ENCODE data around the gene DENND4B. TPM values are rescaled to one million over a fixed set of nuclear protein-coding genes. Genes with fewer than 3 reads are reported as not detected.
A peak's percentile ranks its signal among the peaks of the same experiment; 100 is the strongest.

DENND4B gene
- total and polyA plus RNA-seq, 7 donors = 23.1 to 75.4 (median 47.1) TPM

GRCh38 chr1:153953859-153954365, 7.4 kb upstream of the DENND4B start:
- peaks cover 13 to 60% of the 10 kb centered on the region in 2 donors for H3K36me3 ChIP-seq (ENCODE audit: insufficient read depth in 1 of 2, low read depth in 1 of 2)
- intact Hi-C loops (cut with DNase I) = no loop called here
- ATAC-seq (no peak), DNase-seq (no peak)
- H3K4me3 ChIP-seq = no peak overlapping the region
- 60 to 79% (median 63%) methylated on average over 4 of the region's 4 CpGs for WGBS, 3 donors
- no peak for TF ChIP-seq CTCF (IDR thresholded peaks at IDR 0.05)
- H3K4me1 ChIP-seq = peaks cover 16% of the 10 kb centered on the region
- H3K9me3 ChIP-seq = no peaks in the 10 kb centered on the region
- H3K27ac ChIP-seq = no peak overlapping the region
- H3K27me3 ChIP-seq (ENCODE audit: insufficient read depth in 3 of 3, low read length in 2 of 3) = no peaks in the 10 kb centered on the region

GRCh38 chr1:153951801-153952200, 5.3 kb upstream of the DENND4B start:
- no peaks in the 10 kb centered on the region for H3K27me3 ChIP-seq (ENCODE audit: insufficient read depth in 3 of 3, low read length in 2 of 3)
- intact Hi-C loops (cut with DNase I) = no loop called here
- 77 to 91% (median 89%) methylated on average over 2 of the region's 2 CpGs for WGBS, 3 donors
- H3K27ac ChIP-seq = no peak overlapping the region
- peaks cover 13 to 78% of the 10 kb centered on the region in 2 donors for H3K36me3 ChIP-seq (ENCODE audit: insufficient read depth in 1 of 2, low read depth in 1 of 2)
- H3K4me1 ChIP-seq = peaks cover 13% of the 10 kb centered on the region
- TF ChIP-seq CTCF (IDR thresholded peaks at IDR 0.05) = no peak
- ATAC-seq = no peak
- no peak for DNase-seq
- H3K9me3 ChIP-seq = no peaks in the 10 kb centered on the region
- no peak overlapping the region for H3K4me3 ChIP-seq

- H3K27ac ChIP-seq = no peak overlapping the region
- ATAC-seq (no peak), DNase-seq (no peak)
- 92 to 96% (median 93%) methylated on average over 11 of the region's 11 CpGs for WGBS, 3 donors
- H3K4me3 ChIP-seq = no peak overlapping the region
- TF ChIP-seq CTCF (IDR thresholded peaks at IDR 0.05) = no peak
- H3K4me1 ChIP-seq = peaks cover 9% of the 10 kb centered on the region
- H3K27me3 ChIP-seq (ENCODE audit: insufficient read depth in 3 of 3, low read length in 2 of 3) = no peaks in the 10 kb centered on the region
- H3K36me3 ChIP-seq (ENCODE audit: insufficient read depth in 1 of 2, low read depth in 1 of 2) = peaks cover 13 to 78% of the 10 kb centered on the region in 2 donors
- H3K9me3 ChIP-seq = no peaks in the 10 kb centered on the region
- intact Hi-C loops (cut with DNase I) = no loop called here
Observed at GRCh38 chr1:153951183-153951582, 4.7 kb upstream of the DENND4B start.

GRCh38 chr1:153945795-153946621, 510 bp downstream of the DENND4B start:
- ATAC-seq = peak; percentile 70 to 79 (median 76)
- peaks cover 8 to 59% of the 10 kb centered on the region in 2 donors for H3K36me3 ChIP-seq (ENCODE audit: insufficient read depth in 1 of 2, low read depth in 1 of 2)
- intact Hi-C loops (cut with DNase I) = loop anchor here (1.0 to 10.0 kb wide), 4 partner anchors 41 to 271 kb away; partner anchors contain the start of genes ILF2 (in 1 of the 2), NPR1 (in 1 of the 2) and RAB13 (in 1 of the 2)

More at GRCh38 chr1:153945795-153946621, 510 bp downstream of the DENND4B start:
- WGBS, 3 donors = 0% methylated on average over 14 to 95 of the region's 95 CpGs
- TF ChIP-seq CTCF (IDR thresholded peaks at IDR 0.05) = no peak
- Histone ChIP-seq H3K27me3 (ENCODE audit: insufficient read depth in 3 of 3, low read length in 2 of 3) (no peaks in the 10 kb centered on the region), H3K4me3 (peak overlapping the region; percentile 99), H3K4me1 (peaks cover 24% of the 10 kb centered on the region), H3K27ac (peak overlapping the region; percentile 94), H3K9me3 (no peaks in the 10 kb centered on the region)
- DNase-seq = peak; percentile 90 to 93

All from psoas muscle (tissue), 8 donors.